GM10847 (cell line): Measurements from ENCODE around the gene ADCY7.

Experiments
- POLR2A ChIP-seq: IDR thresholded peaks from 2 replicates; pipeline ENCODE4 v1.6.1; 2011; ENCODE audit not compliant: insufficient read length; ENCODE audit errors: extremely low read depth

The ADCY7 gene

DNA sequence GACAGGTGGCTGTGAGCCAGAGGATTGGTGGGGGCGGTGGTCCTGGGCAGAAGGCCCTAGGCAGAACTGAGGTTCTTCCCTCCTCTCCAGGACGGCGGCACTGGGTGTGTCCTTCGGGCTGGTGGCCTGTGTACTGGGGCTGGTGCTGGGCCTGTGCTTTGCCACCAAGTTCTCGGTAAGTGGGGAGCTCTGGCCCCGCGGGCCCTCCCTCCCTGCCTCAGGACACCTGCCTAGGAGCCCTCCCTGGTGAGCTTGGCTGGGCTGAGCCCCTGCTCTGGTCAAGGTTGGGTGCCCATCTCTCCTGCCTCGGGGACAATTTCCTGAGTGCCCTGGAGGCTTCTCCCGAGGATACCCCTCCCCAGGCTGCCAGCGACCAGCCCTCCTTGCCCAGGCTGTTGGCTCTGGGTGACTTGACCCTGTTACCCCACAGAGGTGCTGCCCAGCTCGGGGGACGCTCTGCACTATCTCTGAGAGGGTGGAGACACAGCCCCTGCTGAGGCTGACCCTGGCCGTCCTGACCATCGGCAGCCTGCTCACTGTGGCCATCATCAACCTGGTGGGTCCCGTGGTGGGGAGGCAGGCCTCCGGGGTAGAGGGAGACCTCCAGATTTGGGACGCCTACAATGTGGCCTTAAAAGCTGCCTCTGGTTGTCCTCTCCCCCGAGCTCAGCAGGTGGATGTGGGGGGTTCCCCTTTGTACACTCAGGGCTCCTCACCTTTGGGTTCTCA is 42.0 kb downstream of the ADCY7 start:
- no peak for TF ChIP-seq POLR2A

DNA sequence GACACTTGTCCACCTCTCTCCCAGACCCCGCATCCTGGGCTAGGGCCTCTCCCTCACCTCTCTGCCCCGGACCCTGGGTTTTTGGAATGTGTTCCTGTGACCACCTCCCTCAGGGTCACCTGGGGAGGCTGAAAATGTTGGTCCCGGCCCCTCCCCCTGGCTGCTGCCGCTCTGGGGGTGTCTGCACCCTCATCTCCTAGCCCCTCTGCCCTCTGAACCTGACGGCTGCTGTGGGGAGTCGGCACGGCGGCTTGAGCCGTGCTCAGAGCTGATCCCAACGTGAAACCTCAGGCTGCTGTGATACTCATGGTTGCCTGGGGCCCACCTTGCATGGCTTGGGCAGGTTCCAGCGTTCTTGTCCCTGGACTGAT is 42.8 kb downstream of the ADCY7 start:
- no peak for TF ChIP-seq POLR2A

DNA sequence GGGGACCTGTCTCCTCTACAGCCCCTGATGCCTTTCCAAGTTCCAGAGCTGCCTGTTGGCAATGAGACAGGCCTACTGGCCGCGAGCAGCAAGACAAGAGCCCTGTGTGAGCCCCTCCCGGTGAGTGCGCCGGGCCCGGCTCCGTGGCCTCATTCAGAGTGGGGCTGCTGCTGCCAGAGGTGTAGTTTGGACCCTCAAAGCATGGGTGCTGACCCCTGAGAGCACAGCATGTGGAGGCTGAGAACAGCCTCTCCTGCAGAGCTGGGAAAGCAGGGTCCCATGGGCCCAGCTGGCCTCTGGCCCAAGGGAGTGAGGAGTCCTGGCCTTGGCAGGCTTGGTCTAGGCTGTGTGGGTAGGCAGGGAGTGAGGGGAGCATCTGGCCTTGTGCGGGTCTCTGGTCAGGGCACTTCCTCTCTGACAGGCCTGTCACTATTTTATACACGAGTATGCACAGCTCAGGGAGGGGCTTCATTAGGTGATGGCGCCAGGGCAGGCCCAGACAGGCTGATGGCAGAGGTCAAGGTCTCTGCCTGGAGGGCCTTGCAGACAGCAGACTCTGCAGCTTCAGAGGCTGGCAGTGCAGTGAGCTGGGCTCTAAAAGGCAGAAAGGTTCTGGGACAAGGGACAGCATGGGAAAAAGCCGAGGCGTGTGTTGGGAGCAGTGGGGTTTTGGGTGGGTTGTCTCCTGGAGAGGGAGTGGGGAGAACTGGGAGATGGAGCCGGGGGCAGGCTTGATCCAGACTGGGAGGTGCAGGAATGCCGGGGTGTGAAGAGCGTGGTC is 43.4 kb downstream of the ADCY7 start:
- no peak for TF ChIP-seq POLR2A

DNA sequence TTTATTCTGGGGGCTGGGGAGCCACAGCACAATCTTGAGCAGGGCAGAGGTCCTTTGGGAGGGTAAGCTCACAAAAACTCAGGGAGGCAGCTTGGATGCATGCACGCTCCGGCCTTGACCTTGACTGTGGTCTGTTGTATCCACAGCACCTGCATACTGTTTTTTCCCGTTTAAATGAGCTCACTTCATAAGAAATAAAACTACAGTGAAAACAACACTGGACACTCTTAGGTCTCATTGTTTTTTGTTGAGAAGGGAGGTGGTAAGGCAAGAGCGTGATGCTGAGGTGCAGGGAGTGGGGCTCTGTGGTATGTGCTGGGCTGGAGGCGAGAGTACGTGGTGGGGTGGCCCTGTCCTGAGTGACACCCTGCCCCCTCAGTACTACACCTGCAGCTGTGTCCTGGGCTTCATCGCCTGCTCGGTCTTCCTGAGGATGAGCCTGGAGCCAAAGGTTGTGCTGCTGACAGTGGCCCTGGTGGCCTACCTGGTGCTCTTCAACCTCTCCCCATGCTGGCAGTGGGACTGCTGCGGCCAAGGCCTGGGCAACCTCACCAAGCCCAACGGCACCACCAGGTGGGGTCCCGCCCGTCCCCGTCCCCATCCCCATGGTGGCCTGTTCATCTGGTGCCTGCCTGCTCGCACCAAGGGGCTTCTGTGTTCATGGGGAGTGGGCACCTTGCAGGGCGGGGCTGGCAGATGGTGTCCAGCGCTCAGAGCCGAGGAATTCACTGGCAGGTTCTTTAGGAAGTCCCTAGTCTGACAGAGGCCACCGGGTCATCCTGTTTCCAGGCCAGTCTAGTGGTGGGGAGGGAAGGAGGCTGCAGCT is 44.2 kb downstream of the ADCY7 start:
- TF ChIP-seq POLR2A: no peak

DNA sequence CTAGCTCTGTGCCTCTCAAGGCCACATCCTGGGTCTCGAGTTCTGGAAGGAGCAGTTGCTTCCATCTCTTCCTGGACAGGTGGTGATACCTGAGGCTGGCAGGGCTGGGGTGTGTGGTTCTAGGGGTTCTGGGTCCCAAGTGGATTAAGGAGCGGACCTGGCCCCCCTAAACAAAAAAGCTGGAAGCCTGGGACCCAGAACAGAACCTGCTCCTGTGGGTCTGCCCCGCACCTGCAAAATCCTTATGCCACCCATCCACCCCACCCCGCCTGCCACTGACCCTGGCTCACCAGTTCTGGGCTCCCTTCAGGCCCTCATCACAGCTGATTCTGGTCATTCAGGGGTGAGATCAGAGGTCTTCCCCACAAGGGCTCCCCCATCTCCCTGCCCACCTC is 44.8 kb downstream of the ADCY7 start:
- no peak for TF ChIP-seq POLR2A

DNA sequence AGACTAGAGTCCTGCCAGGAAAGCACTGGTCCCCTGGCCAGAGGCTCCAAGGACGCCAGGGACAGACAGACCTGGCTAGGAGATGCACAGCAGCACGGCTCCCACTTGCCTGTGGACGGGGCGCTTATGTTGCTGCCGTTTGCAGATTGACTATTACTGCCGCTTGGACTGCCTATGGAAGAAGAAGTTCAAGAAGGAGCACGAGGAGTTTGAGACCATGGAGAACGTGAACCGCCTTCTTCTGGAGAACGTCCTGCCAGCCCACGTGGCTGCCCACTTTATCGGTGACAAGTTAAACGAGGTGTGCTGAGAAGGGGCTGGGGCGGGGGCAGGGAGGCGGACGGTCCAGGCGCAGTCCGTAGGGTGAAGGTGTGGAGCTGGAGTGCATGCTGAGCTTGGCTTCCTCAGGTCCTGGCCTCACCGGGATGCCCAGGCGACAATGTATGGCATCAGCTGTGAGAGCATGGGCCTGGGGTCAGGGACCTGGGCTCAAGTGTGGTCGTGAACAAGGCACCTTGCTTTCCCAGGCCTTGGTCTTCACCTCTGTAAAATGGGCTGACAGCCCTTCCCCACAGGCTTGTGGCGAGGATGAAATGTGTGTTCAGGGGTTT is 45.6 kb downstream of the ADCY7 start:
- TF ChIP-seq POLR2A: no peak

DNA sequence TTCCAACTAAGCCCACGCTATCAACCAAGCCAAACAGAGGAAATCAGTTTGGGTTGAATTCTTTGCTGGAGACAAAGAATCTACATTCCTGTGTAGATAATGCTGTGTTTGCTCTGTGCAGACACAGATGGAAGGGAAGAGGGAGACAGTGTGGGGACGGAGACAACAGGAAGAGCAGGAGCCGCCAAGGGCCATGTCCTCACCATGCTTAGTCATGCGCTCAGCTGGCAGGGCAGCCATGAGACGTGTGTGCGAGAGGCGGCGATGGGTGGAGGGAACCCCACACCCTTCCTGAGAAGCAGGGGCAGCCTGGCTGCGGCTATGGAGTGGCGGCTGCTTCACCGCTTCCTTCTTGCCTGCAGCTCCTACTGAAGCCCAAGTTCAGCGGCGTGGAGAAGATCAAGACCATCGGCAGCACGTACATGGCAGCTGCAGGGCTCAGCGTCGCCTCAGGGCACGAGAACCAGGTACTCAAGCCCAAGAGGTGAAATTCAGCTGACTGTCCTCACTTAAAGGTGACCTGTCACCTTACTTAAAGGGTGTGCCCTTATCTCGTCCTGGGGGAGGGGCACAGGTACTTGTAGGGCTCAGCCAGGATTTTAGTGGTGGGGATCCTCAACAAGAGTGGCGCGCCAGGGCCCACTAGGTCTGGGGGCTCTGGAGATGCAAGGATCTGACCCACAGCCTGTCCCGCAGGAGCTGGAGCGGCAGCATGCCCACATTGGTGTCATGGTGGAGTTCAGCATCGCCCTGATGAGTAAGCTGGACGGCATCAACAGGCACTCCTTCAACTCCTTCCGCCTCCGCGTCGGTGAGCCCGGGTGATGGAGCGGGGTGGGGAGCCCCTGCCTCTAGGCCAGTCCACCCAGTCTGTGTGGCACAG is 47.5 kb downstream of the ADCY7 start:
- TF ChIP-seq POLR2A: no peak

DNA sequence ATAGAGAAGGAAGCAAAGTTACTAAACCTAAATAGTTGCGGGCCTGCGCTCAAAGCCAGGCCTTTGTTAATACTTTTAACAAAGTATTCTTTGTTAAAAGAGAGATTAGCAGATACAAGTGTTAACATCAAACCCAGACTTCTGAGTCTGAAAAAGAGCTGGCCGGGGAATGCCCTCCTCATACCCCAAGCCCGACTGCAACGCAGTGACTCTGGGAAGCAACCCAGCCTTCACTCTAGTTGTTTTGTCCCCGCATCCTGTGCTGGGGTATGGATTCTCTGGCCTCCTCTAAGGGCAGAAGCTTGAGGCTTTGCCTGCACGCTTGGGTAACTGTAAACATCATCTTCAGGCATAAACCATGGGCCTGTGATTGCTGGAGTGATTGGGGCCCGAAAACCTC is 48.3 kb downstream of the ADCY7 start:
- no peak for TF ChIP-seq POLR2A

DNA sequence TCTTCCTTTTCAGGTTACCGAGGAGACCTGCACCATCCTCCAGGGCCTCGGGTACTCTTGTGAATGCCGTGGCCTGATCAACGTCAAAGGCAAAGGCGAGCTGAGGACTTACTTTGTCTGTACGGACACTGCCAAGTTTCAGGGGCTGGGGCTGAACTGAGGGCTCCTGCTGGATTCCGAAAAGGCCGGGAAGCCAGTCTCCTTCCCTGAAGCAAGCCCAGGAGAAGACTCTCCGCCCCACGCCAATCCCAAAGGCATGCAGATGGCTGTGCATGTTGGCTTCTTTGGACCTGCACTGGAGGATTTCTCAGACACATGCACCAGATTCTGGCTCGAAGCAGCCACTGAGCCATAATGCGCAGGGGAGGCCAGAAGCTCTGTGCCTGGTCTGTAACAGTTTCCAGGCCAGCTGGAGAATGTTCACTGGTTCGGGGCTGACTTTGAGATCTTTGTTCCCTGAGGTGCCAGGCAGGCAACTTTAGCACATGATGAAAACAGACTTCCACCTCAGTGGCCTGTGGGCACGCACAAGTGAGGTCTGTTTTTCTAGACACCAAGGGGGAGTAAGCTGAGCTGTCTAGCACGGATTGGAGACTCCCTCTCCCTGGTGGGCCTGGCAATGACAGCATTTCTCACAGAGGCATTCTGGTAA is 49.1 kb downstream of the ADCY7 start:
- TF ChIP-seq POLR2A: no peak

DNA sequence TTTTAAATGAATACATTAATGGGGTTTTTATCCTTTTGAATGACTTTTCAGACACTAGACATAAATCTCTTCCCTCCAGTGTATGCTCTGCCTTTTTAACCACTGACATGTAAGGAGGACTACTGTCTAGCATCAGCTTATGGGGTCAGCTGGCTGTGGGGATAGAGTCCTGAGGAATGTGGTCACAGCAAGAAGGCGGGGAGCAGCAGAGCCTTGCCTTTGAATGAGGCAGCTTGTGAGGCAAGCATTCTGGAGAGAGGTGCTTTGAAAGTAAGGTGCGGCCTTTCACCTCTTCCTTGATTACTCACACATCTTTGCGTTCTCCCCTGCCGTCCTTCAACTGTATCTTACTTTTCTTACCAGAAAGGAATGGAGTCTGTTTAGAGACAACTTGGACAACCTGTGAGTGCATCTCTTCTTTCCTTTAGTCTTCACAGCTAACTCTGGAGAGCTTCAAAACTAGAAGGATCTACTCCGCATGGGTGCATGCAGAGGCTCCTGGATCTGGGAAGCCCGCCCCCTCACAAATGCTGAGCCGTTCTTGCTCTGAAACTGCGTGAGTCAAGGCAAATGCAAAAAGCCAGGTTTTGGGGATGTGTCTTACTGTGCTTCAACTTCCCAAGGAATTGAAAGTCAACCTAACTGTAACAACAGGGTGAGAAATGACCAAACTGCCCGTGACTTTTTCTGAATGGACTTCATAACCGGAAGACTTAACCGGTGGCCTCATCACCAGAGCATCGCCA is 49.9 kb downstream of the ADCY7 start:
- no peak for TF ChIP-seq POLR2A

DNA sequence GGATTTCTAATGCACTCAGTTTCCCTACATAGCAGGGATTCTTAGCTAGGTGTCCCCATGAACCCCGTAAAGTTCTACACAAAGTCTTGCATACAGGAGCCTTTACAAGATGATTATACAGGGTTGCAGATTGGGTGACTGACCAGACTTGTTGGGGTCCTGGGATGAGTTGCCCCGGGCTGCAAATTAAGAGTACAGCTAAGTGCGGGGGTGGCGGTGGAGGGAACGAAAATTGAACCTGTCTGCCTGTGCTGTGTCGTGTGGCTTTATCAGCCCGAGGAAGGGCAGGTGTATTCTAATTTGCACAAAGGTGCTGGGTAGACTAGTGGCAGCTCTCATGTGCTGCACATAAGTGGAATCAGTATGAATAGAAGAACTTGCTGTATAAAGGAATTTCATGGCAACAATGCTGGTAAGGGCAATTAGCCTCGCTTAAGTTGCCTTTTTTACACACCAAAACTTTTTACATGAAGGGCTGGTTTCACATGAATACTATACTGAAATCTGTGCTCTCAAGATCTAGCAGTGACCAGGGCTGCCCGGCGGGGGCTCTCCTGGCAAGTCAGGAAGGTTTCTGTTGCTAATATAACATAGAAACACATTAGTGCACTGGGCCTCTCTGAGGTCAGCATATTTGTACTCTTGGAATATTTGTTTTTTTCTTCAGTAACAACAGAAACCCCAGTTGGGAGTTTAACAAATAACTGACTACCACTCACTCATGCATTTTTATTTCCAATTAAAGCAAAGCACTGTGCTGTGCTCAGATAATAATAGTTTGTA is 50.7 kb downstream of the ADCY7 start:
- no peak for TF ChIP-seq POLR2A

DNA sequence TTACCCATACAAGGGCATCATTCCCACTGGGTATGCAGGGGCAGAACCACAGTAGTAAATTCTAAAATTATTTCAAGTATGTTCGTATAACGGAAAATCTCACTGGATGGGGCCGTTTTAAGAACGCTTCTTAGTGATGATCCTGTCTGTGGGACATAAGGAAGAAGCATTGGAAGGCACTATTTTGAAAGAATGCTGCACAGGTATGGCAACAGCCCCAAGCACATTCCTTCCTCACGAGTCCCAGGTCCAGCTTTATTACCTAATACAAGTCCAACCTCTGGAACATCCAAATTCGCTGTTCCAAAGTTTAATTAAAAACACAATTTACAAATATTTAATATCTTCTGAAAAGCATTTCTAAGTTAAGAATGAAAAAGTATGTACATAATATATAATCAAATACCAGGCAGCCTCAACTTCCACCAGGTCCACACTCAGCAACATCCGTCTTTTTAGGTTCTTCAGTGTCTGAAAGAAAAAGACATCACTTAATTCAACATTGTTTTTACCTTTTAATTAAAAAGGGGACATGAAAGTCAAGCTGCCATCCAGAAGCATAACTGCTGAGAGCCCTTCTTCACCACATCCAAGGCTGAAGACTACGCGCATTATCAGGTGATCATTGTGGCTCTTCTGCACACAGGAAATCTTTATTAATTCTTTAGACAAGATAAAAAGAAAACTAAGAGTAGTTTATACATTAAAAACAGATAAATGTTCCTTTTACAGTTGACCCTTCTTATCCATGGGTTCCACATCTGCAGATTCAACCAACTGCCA is 52.6 kb downstream of the ADCY7 start:
- no peak for TF ChIP-seq POLR2A
